Measurements from ENCODE around the gene TNRC18.

The TNRC18 gene

DNA sequence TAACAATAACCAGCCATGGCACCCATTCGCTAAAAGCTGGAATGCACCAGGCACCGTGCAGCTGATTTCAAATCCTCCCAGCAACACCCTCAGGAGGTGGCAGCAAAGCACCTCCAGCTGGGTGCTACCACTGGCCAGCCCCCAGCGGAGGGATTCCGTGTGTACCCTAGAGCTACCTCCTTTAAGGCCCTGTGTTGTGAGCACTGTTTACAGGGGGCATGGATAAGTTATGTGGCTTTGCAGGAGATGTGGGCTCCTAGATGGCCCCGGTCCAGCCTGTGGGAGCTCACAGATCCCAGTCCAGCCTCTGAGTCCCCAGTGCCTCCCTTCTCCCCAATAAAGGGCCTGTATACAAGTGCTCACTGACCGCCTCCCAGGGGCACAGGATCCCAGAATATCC is 27.1 kb downstream of the TNRC18 start:
- DNase-seq (ENCODE audit: low read depth, low spot score): no peak
- TF ChIP-seq, protein P1, sequence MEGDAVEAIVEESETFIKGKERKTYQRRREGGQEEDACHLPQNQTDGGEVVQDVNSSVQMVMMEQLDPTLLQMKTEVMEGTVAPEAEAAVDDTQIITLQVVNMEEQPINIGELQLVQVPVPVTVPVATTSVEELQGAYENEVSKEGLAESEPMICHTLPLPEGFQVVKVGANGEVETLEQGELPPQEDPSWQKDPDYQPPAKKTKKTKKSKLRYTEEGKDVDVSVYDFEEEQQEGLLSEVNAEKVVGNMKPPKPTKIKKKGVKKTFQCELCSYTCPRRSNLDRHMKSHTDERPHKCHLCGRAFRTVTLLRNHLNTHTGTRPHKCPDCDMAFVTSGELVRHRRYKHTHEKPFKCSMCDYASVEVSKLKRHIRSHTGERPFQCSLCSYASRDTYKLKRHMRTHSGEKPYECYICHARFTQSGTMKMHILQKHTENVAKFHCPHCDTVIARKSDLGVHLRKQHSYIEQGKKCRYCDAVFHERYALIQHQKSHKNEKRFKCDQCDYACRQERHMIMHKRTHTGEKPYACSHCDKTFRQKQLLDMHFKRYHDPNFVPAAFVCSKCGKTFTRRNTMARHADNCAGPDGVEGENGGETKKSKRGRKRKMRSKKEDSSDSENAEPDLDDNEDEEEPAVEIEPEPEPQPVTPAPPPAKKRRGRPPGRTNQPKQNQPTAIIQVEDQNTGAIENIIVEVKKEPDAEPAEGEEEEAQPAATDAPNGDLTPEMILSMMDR (IDR thresholded peaks at IDR 0.05; ENCODE audit: low read depth, low read length): no peak
- in situ Hi-C loops (cut with HindIII; ENCODE audit: low sequenced_read_pairs): no loop called here
- no peak overlapping the region for H3K4me3 ChIP-seq (ENCODE audit: low read depth, low read length)

DNA sequence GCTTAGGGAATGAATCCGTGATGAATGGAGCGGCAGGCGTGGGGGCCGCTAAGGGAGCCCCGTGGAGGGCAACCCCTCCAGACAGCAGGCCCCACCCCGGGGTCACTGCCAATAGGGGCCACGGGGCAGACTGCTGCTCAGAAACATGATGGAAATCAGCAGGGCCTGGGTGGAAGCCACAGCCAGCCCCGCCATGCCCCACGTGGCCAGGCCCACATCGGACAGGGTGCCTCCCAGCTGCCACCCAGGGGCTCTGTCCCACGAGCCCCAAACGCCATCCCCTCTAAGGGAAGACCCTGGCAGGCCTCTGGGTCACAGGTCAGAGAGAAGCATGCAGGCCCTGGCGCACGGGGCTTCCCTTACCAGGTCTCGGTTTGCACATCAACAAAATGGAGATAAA is 28.4 kb downstream of the TNRC18 start:
- TF ChIP-seq, protein P1 (IDR thresholded peaks at IDR 0.05; ENCODE audit: low read depth, low read length): no peak
- no peak overlapping the region for H3K4me3 ChIP-seq (ENCODE audit: low read depth, low read length)
- DNase-seq (ENCODE audit: low read depth, low spot score): no peak
- in situ Hi-C loops (cut with HindIII; ENCODE audit: low sequenced_read_pairs): no loop called here

DNA sequence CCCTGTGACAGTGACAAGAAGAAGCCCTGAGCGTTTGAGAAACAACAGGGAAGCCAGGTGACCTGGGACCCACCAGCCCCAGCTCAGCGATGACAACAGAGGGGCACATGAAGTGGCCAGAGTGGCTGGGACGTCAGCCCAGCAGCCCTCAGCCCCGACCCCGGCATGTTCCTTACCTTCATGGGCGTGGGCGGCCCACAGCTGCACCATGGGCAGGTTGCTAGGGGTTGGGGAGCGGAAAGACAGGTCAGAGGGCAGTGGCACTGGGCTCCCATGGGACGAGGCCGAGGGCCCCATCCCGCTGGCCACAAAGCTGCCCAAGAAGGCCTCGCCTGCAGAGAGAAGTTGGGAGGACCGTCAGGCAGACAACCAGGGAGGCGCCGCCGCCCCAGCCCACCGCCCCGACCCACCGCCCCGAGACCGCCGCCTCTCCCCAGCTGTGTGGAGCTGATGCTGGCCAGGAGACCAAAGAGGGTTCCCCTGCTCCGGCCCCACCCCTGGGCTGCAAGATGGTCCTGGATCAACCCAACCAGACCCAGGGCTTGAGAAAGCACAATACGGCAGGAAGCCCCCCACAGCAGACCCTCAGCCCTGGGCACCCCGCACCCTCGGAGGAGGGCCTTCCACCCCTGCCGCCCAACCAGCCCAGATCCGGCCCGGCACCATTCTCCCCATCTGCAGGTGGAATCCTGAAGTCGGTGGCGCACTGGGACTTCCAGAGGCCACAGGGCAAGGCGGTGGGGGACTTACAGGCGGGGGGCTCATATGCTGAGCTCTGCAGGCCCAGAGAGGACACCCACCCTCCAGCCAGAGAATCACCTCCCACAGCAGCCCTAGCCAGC is 29.1 kb downstream of the TNRC18 start:
- DNase-seq (ENCODE audit: low read depth, low spot score): no peak
- TF ChIP-seq, protein P1 (IDR thresholded peaks at IDR 0.05; ENCODE audit: low read depth, low read length): no peak
- in situ Hi-C loops (cut with HindIII; ENCODE audit: low sequenced_read_pairs): no loop called here
- H3K4me3 ChIP-seq (ENCODE audit: low read depth, low read length): no peak overlapping the region

DNA sequence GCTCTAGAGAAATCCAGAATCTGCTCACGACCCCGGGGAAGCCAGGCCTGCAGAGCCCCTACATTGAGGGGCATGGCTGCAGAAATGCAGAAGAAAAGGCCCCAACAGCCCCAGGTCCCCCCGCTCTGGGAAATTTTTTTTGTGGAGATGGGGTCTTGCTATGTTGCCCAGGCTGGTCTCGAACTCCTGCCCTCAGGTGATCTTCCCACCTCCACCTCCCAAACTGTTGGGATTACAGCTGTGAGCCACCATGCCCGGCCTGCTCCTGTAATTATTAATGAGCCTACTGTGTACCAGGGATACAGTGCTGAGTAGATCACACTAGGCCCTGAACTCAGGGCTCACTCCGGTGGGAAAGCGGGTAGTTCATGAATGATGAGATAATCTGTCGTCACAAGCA is 29.9 kb downstream of the TNRC18 start:
- in situ Hi-C loops (cut with HindIII; ENCODE audit: low sequenced_read_pairs): no loop called here

DNA sequence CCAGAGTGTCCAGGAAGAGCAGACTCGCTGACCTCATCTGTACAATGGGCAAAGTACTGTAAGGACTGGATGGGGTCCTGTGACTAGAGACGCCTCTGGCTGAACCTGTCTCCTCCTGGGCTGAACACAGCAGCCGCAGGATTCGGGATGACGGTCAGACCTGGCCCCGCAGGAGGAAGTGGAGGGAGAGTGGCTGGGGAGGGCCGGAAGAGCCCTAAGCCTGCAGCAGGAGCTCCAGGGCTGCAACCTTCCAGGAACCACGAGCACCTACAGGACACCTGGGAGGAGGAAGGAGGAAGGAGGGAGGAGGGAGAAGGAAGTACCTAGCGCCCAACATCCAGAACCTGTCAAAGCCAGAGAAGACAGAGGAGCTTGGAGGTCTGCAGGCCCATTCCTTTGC is 30.3 kb downstream of the TNRC18 start:
- TF ChIP-seq, protein P1 (IDR thresholded peaks at IDR 0.05; ENCODE audit: low read depth, low read length): no peak
- DNase-seq (ENCODE audit: low read depth, low spot score): no peak
- no peak overlapping the region for H3K4me3 ChIP-seq (ENCODE audit: low read depth, low read length)
- in situ Hi-C loops (cut with HindIII; ENCODE audit: low sequenced_read_pairs): no loop called here

More for the DNA sequence above, 29.9 kb downstream of the TNRC18 start:
- H3K4me3 ChIP-seq (ENCODE audit: low read depth, low read length): no peak overlapping the region
- DNase-seq (ENCODE audit: low read depth, low spot score): no peak
- TF ChIP-seq, protein P1 (IDR thresholded peaks at IDR 0.05; ENCODE audit: low read depth, low read length): no peak

DNA sequence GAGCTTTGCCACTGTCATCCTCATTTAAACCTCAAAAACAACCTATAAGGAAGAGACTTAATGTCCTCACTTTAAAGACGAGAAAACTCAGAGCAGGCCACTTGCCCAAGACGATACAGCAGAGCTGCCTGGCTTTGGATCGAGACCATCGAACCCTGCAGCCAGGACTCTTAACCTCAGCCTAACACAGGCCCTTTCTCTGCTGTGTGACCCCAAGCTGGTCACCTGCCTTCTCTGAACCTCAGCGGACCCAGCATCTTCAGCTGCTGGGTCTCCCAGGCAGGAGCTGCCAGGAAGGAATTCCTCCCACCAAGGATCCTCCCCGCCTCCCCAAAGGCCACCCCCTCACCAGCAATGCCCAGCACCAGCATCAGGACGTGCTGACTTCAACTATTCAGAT is 32.7 kb downstream of the TNRC18 start:
- TF ChIP-seq, protein P1 (IDR thresholded peaks at IDR 0.05; ENCODE audit: low read depth, low read length): no peak
- H3K4me3 ChIP-seq (ENCODE audit: low read depth, low read length): no peak overlapping the region
- in situ Hi-C loops (cut with HindIII; ENCODE audit: low sequenced_read_pairs): no loop called here
- no peak for DNase-seq (ENCODE audit: low read depth, low spot score)
